Articular chondrocyte of knee joint (primary cell): Measurements from ENCODE around the gene RBM46. TPM values are rescaled to one million over a fixed set of nuclear protein-coding genes. Genes with fewer than 3 reads are reported as not detected.

ENCODE experiments used
- small RNA-seq: library from RNA; depleted of rRNA; stranded (forward); fragments of <200 nt; gene quantifications from one replicate; pipeline ENCODE3, GENCODE V24; 2012
- total RNA-seq: library from RNA; depleted of rRNA; stranded (reverse); fragments of >200 nt; gene quantifications from 2 replicates; pipeline ENCODE4 v1.2.3, GENCODE V29; 2012

Gene RBM46, protein sequence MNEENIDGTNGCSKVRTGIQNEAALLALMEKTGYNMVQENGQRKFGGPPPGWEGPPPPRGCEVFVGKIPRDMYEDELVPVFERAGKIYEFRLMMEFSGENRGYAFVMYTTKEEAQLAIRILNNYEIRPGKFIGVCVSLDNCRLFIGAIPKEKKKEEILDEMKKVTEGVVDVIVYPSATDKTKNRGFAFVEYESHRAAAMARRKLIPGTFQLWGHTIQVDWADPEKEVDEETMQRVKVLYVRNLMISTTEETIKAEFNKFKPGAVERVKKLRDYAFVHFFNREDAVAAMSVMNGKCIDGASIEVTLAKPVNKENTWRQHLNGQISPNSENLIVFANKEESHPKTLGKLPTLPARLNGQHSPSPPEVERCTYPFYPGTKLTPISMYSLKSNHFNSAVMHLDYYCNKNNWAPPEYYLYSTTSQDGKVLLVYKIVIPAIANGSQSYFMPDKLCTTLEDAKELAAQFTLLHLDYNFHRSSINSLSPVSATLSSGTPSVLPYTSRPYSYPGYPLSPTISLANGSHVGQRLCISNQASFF
- total RNA-seq: under 0.01 and 0.32 TPM in 2 replicates

DNA sequence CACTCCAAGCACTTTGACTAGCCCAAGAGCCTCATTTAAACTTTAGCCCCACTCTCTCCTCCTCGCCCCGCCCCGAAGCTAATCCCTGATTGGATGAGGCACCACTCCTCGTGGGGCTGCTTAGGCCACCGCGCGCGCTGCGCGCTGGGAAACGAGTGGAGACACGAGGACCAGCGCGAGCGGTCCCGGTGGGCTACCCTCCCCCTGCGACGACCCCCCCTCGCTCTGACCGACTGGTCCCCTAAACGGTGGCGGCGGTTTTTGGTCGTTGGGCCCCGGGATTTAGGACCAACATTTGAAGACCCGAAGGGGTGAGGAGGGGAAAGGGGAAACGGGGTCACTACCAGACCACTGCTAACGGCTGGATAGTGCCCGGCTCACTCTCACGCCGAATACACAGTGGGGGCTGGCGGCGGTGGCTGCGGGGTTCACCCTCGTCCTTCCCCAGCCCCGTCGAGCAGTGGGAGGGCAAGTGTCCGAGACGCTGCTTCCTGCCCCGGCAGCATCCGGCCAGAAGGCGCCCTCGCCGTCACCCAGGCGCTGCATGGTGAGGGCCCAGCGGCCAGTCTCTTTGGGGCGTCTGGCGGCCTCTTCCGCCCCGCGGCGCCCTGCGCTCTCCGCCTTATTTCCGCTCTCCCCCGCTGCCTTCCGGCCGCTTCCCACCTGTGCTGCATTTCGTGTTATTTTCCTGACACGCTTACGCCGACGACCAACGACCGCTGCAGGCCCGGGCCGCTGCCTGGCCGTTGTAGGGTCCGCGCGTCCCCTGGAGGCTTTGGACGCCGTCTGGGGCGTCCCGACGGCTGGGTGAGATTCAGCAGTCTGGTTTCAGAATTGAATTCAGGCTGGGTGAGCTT, at the start of gene RBM46:
Gene RBM46 (plus strand): TSS at position 147 of the 857 bp plus-strand sequence. CDS start 15,481 bp downstream, outside the sequence.

GRCh38 chr4:154743683-154744340, 37.3 kb upstream of the RBM46 start, which contains the start of gene LRAT:
Gene LRAT (plus strand): TSS chr4:154744000. CDS start chr4:154744327, 327 bp downstream.

Small RNA genes lying within 50 kb of the gene (small RNA-seq; reads per million reads assigned to genes)
- gene RNU2-44P: 0.11 reads per million
- gene RNU2-66P: not detected

Other genes starting within 250 kb of the RBM46 start
- gene PLRG1, start 230.9 kb upstream of the RBM46 start, total RNA-seq: 77.5 and 90.2 TPM in 2 replicates
- not detected in 2 replicates for gene FGB, start 218.3 kb upstream of the RBM46 start, total RNA-seq
- gene FGA, start 190.5 kb upstream of the RBM46 start, total RNA-seq: not detected in 2 replicates
- 0.22 TPM in 1 of 2 replicates, not detected in the other for gene FGG, start 168.6 kb upstream of the RBM46 start, total RNA-seq
- gene LRAT, start 37.3 kb upstream of the RBM46 start, total RNA-seq: 1.2 and 2.1 TPM in 2 replicates